Measurements from ENCODE around the gene NPIPB8.
"Not testable (repeated sequence)": the region's sequence is repeated elsewhere in the genome, so short reads cannot be mapped to it uniquely, and the experiment has no call there.

NPIPB8 gene

GRCh38 chr16:28607116-28607623 lies 30.7 kb upstream of the NPIPB8 start:
- no peak for DNase-seq (ENCODE audit: low read depth in 1 of 2, low spot score in 1 of 2)
- Histone ChIP-seq H3K27ac (replicated peaks) (no peak overlapping the region), H3K4me3 (replicated peaks; ENCODE audit: insufficient read depth, low read length) (no peak overlapping the region), H3K27me3 (ENCODE audit: insufficient read depth, poor library complexity, severe bottlenecking) (no peaks in the 10 kb centered on the region)
- TF ChIP-seq GABPA (IDR thresholded peaks at IDR 0.05; ENCODE audit: low read depth) (no peak), SPI1 (IDR thresholded peaks at IDR 0.05; ENCODE audit: borderline replicate concordance, low read depth) (no peak), POLR2AphosphoS5 (IDR thresholded peaks at IDR 0.05; ENCODE audit: low read depth) (no peak), REST (IDR thresholded peaks at IDR 0.05; ENCODE audit: insufficient replicate concordance, low read depth) (no peak), CTCF (IDR thresholded peaks at IDR 0.05; ENCODE audit: insufficient read depth, low read length) (no peak)

GRCh38 chr16:28607681-28608495 lies 30.0 kb upstream of the NPIPB8 start:
- not testable (repeated sequence) for H3K27me3 ChIP-seq (ENCODE audit: insufficient read depth, poor library complexity, severe bottlenecking); H3K4me3 ChIP-seq (replicated peaks; ENCODE audit: insufficient read depth, low read length); H3K27ac ChIP-seq (replicated peaks); DNase-seq (ENCODE audit: low read depth in 1 of 2, low spot score in 1 of 2)

GRCh38 chr16:28608496-28608808 lies 29.4 kb upstream of the NPIPB8 start:
- H3K27me3 ChIP-seq (ENCODE audit: insufficient read depth, poor library complexity, severe bottlenecking); H3K4me3 ChIP-seq (replicated peaks; ENCODE audit: insufficient read depth, low read length); DNase-seq (ENCODE audit: low read depth in 1 of 2, low spot score in 1 of 2): not testable (repeated sequence)

GRCh38 chr16:28608867-28609596 lies 28.8 kb upstream of the NPIPB8 start:
- H3K4me3 ChIP-seq (replicated peaks; ENCODE audit: insufficient read depth, low read length); H3K27ac ChIP-seq (replicated peaks); H3K27me3 ChIP-seq (ENCODE audit: insufficient read depth, poor library complexity, severe bottlenecking); DNase-seq (ENCODE audit: low read depth in 1 of 2, low spot score in 1 of 2): not testable (repeated sequence)

More at GRCh38 chr16:28608496-28608808, 29.4 kb upstream of the NPIPB8 start:
- H3K27ac ChIP-seq (replicated peaks) = not testable (repeated sequence)

- Histone ChIP-seq H3K27ac (replicated peaks) (no peak within 1 kb of the TSS), H3K27me3 (ENCODE audit: insufficient read depth, poor library complexity, severe bottlenecking) (no peaks in the 10 kb centered on the region), H3K4me3 (replicated peaks; ENCODE audit: insufficient read depth, low read length) (no peak within 1 kb of the TSS)
- TF ChIP-seq POLR2AphosphoS5 (IDR thresholded peaks at IDR 0.05; ENCODE audit: low read depth) = no peak
- no peak for TF ChIP-seq GABPA (IDR thresholded peaks at IDR 0.05; ENCODE audit: low read depth)
- TF ChIP-seq REST (IDR thresholded peaks at IDR 0.05; ENCODE audit: insufficient replicate concordance, low read depth) = no peak
- no peak for TF ChIP-seq CTCF (IDR thresholded peaks at IDR 0.05; ENCODE audit: insufficient read depth, low read length)
- TF ChIP-seq SPI1 (IDR thresholded peaks at IDR 0.05; ENCODE audit: borderline replicate concordance, low read depth) = no peak
- peak in 1 of 2 experiments; percentile 23 for DNase-seq (ENCODE audit: low read depth in 1 of 2, low spot score in 1 of 2)
Observed at GRCh38 chr16:28609631-28610594, 28.0 kb upstream of the NPIPB8 start, which contains the start of gene SULT1A1. SULT1A1 (minus strand) TSS chr16:28610044; CDS start chr16:28608855, 1,189 bp downstream.
